NB4 (cell line): ENCODE measurements around the gene LCE1E.

Experiments
- POLR2A ChIP-seq: IDR thresholded peaks from 2 replicates; pipeline ENCODE4 v1.6.1; 2011; ENCODE audit warnings: mild to moderate bottlenecking; ENCODE audit not compliant: insufficient read length; ENCODE audit errors: extremely low read depth
- TF ChIP-seq, protein P1 (sequence below): IDR thresholded peaks from one replicate; pipeline ENCODE4 v1.5.1; 2012; ENCODE audit warnings: low read depth, low read length
- TF ChIP-seq, protein P2 (sequence below): IDR thresholded peaks from 2 replicates; pipeline ENCODE4 v1.6.1; 2011; ENCODE audit warnings: low read depth, low read length

DNA sequence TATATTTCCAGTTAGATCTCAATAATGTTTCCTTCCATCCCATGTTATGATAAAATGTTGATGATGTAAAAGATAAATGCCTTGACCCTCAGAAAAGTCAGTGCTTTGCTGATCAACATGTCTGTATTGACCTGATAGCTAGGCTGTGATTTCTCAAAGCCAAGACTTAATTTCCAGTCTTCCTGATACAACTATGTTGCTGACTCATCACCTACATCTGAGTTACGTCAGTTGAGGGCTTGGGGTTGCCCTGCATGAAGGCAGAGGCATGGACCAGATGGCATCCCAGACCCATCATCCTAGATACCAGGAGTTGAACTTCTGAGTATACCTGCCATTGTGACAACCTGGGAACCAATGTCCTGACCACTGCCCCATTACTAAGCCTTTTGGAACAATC is 15.3 kb downstream of the LCE1E start:
- TF ChIP-seq, protein P1, sequence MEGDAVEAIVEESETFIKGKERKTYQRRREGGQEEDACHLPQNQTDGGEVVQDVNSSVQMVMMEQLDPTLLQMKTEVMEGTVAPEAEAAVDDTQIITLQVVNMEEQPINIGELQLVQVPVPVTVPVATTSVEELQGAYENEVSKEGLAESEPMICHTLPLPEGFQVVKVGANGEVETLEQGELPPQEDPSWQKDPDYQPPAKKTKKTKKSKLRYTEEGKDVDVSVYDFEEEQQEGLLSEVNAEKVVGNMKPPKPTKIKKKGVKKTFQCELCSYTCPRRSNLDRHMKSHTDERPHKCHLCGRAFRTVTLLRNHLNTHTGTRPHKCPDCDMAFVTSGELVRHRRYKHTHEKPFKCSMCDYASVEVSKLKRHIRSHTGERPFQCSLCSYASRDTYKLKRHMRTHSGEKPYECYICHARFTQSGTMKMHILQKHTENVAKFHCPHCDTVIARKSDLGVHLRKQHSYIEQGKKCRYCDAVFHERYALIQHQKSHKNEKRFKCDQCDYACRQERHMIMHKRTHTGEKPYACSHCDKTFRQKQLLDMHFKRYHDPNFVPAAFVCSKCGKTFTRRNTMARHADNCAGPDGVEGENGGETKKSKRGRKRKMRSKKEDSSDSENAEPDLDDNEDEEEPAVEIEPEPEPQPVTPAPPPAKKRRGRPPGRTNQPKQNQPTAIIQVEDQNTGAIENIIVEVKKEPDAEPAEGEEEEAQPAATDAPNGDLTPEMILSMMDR = no peak
- TF ChIP-seq, protein P2, sequence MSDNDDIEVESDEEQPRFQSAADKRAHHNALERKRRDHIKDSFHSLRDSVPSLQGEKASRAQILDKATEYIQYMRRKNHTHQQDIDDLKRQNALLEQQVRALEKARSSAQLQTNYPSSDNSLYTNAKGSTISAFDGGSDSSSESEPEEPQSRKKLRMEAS = no peak
- no peak for TF ChIP-seq POLR2A
